Ovary (tissue), 9 donors: ENCODE measurements around the gene ZFPL1. TPM values are rescaled to one million over a fixed set of nuclear protein-coding genes. Genes with fewer than 3 reads are reported as not detected.

Source experiments
- DNase-seq, 5 donors: peaks; one replicate each; pipeline ENCODE4 v3.0.0-alpha.2; 2019 to 2020
- H3K27ac ChIP-seq, 2 donors: fragments of 200-600 bp; one replicate each; pipeline versions ENCODE4 v1.5.1 to v1.8.0; 2019 to 2022
- H3K27me3 ChIP-seq: fragments of 200-600 bp; one replicate; pipeline ENCODE4 v1.8.0; 2022
- H3K36me3 ChIP-seq: fragments of 200-600 bp; sonication (generic); one replicate; pipeline ENCODE4 v1.5.1; 2019
- H3K4me1 ChIP-seq: one replicate; pipeline ENCODE4 v1.8.1; 2013; ENCODE audit warnings: mild to moderate bottlenecking, moderate library complexity; ENCODE audit not compliant: insufficient read depth
- H3K4me3 ChIP-seq: fragments of 200-600 bp; sonication (generic); one replicate; pipeline ENCODE4 v1.5.1; 2017
- H3K9me3 ChIP-seq, 2 donors: fragments of 200-600 bp in 1 of 2; sonication (generic) in 1 of 2; one replicate each; pipeline versions ENCODE4 v1.5.1 to v1.8.1; 2013 to 2019; ENCODE audit warnings: mild to moderate bottlenecking in 1 of 2, moderate library complexity in 1 of 2
- CTCF ChIP-seq, 3 donors: fragments of 450-650 bp in 2 of 3; fragments of 200-600 bp in 1 of 3; IDR thresholded peaks; one replicate each; pipeline versions ENCODE4 v1.5.1 to v1.8.0; 2016 to 2022; ENCODE audit warnings: antibody characterized with exemption in 3 of 3, mild to moderate bottlenecking in 1 of 3
- EP300 ChIP-seq: sonication (generic); formaldehyde crosslinking; IDR thresholded peaks from one replicate; pipeline ENCODE4 v1.6.1; 2017; ENCODE audit warnings: antibody characterized with exemption
- POLR2A ChIP-seq: fragments of 450-650 bp; IDR thresholded peaks from one replicate; pipeline ENCODE4 v1.6.1; 2017; ENCODE audit warnings: antibody characterized with exemption, mild to moderate bottlenecking, moderate library complexity
- WGBS, 3 donors: extraction: QIAGEN DNeasy Blood & Tissue Kit in 1 of 3; methylation state at CpG; one replicate each; pipeline versions ENCODE4 v1.1.5 to v1.1.7; 2013 to 2017; 5-methylcytosine and 5-hydroxymethylcytosine counted together
- intact Hi-C, 4 donors: fragments of 100-400 bp; cut with DNase I; formaldehyde crosslinking; loops; one replicate each; pipeline versions ENCODE4 v1.11.0 to v1.15.1; 2022 to 2023
- polyA plus RNA-seq, 2 donors: library from polyadenylated mRNA; stranded (reverse); fragments of 200-250 nt in 1 of 2; fragments of 350-450 nt in 1 of 2; fragmentation: Illumina TruSeq in 1 of 2; extraction: RNeasy Lipid Tissue Mini Kit (QIAGEN cat#74804) in 1 of 2; gene quantifications; one replicate each; pipeline ENCODE4 v1.2.3, GENCODE V29; 2013 to 2014
- total RNA-seq, 7 donors: library from RNA; depleted of rRNA in 2 of 7; stranded (reverse); fragments of >200 nt in 2 of 7; fragmentation: NEBNext Ultra II Directional in 3 of 7; extraction: Animal tissue kit (Norgen Biotek cat#: 25700) in 3 of 7; gene quantifications; one replicate each; pipeline versions ENCODE4 v1.1.0 to v1.2.4, GENCODE V29; 2016 to 2023
- donor health status: DM: no; HTN: no; CAD: no; lungs with moderate emphysema.
- donor health status: DM: no; HTN: no; CAD: no.
- donor health status: Bipolar disorder and iron deficiency.
- donor health status: DM: yes; HTN: yes; CAD: no.
- donor health status: DM: no; HTN: no; CAD: no.
- donor health status: DM: yes; HTN: yes; CAD: no.

Gene ZFPL1
- total and polyA plus RNA-seq, 9 donors: 11.2 to 44.8 (median 35.1) TPM

- TF ChIP-seq CTCF (IDR thresholded peaks at IDR 0.05): no peak
- no peak for TF ChIP-seq POLR2A
- no peak for TF ChIP-seq EP300
- H3K27me3 ChIP-seq: no peaks in the 10 kb centered on the region
- H3K4me1 ChIP-seq: no peaks in the 10 kb centered on the region
- H3K36me3 ChIP-seq: no peaks in the 10 kb centered on the region
- no peak for DNase-seq
- WGBS, 3 donors: 38 to 56% (median 47%) methylated on average over 3 of the region's 3 CpGs
- no peak overlapping the region for H3K4me3 ChIP-seq
- H3K9me3 ChIP-seq: no peaks in the 10 kb centered on the region
- no peak overlapping the region for H3K27ac ChIP-seq
- intact Hi-C loops: no loop called here
These were observed 20.5 kb upstream of the ZFPL1 start for GRCh38 chr11:65063532-65063931.

GRCh38 chr11:65064847-65065240 is 19.2 kb upstream of the ZFPL1 start:
- no peak overlapping the region for H3K4me3 ChIP-seq
- intact Hi-C loops: no loop called here
- DNase-seq: no peak
- H3K27me3 ChIP-seq: no peaks in the 10 kb centered on the region
- no peak overlapping the region for H3K27ac ChIP-seq
- no peaks in the 10 kb centered on the region for H3K36me3 ChIP-seq
- WGBS, 3 donors: 76 to 85% (median 84%) methylated on average over 4 of the region's 4 CpGs
- H3K9me3 ChIP-seq: no peaks in the 10 kb centered on the region
- H3K4me1 ChIP-seq: no peaks in the 10 kb centered on the region
- no peak for TF ChIP-seq CTCF (IDR thresholded peaks at IDR 0.05)
- TF ChIP-seq POLR2A: no peak
- no peak for TF ChIP-seq EP300

GRCh38 chr11:65065851-65066250 is 18.2 kb upstream of the ZFPL1 start:
- intact Hi-C loops: no loop called here
- Histone ChIP-seq H3K4me1 (no peaks in the 10 kb centered on the region), H3K36me3 (no peaks in the 10 kb centered on the region), H3K27ac (no peak overlapping the region), H3K4me3 (no peak overlapping the region), H3K27me3 (no peaks in the 10 kb centered on the region), H3K9me3 (no peaks in the 10 kb centered on the region)
- 59% methylated on average over 7 of the region's 7 CpGs for WGBS, 3 donors
- TF ChIP-seq EP300 (no peak), CTCF (IDR thresholded peaks at IDR 0.05) (no peak), POLR2A (no peak)
- no peak for DNase-seq

- no peak overlapping the region for H3K27ac ChIP-seq
- no peak for DNase-seq
- TF ChIP-seq EP300: no peak
- no peak for TF ChIP-seq CTCF (IDR thresholded peaks at IDR 0.05)
- TF ChIP-seq POLR2A: no peak
- no peaks in the 10 kb centered on the region for H3K4me1 ChIP-seq
- no peaks in the 10 kb centered on the region for H3K9me3 ChIP-seq
- H3K36me3 ChIP-seq: no peaks in the 10 kb centered on the region
- no peaks in the 10 kb centered on the region for H3K27me3 ChIP-seq
- whole genome bisulfite sequencing, 3 donors: 70 to 79% (median 78%) methylated on average over 9 to 11 of the region's 11 CpGs
- intact Hi-C loops: no loop called here
- no peak overlapping the region for H3K4me3 ChIP-seq
These were observed 17.7 kb upstream of the ZFPL1 start for GRCh38 chr11:65066315-65066714.

- WGBS, 3 donors: 52 to 80% (median 76%) methylated on average over 3 to 4 of the region's 4 CpGs
- Histone ChIP-seq H3K27ac (no peak overlapping the region), H3K4me1 (no peaks in the 10 kb centered on the region), H3K4me3 (no peak overlapping the region), H3K36me3 (no peaks in the 10 kb centered on the region), H3K27me3 (no peaks in the 10 kb centered on the region), H3K9me3 (no peaks in the 10 kb centered on the region)
- DNase-seq: no peak
- intact Hi-C loops: no loop called here
- TF ChIP-seq CTCF (IDR thresholded peaks at IDR 0.05) (no peak), POLR2A (no peak), EP300 (no peak)
These were observed 17.2 kb upstream of the ZFPL1 start for GRCh38 chr11:65066805-65067291.
